HUDEP-2 (cell line): ENCODE data around the gene PPM1F.

Experiments
- DNase-seq, 76 experiments: peaks; one replicate each; lab custom pipeline; 2025; ENCODE audit not compliant: unreplicated experiment in 76 of 76; lab: John Stamatoyannopoulos, UW

The PPM1F gene

GRCh38 chr22:21952586-21953571, at the start of gene PPM1F:
TSS of gene PPM1F (minus strand) at chr22:21952848. CDS start at chr22:21946048, 6,800 bp downstream.
- DNase-seq = peak in 72 of 76 experiments; percentile 3 to 87 (median 70)

- DNase-seq = no peak
Observed at GRCh38 chr22:22001664-22002525, 49.2 kb upstream of the PPM1F start.

GRCh38 chr22:21998595-21999247, 46.1 kb upstream of the PPM1F start:
- no peak for DNase-seq

- DNase-seq = no peak
Observed at GRCh38 chr22:21996175-21996720, 43.6 kb upstream of the PPM1F start.

- no peak for DNase-seq
Observed at GRCh38 chr22:21995660-21996059, 43.0 kb upstream of the PPM1F start.

- no peak for DNase-seq
Observed at GRCh38 chr22:21994881-21995444, 42.3 kb upstream of the PPM1F start.

- DNase-seq = no peak
Observed at GRCh38 chr22:21992593-21993237, 40.1 kb upstream of the PPM1F start.

GRCh38 chr22:21991774-21992173, 39.1 kb upstream of the PPM1F start:
- DNase-seq = no peak

- DNase-seq = no peak
Observed at GRCh38 chr22:21991304-21991596, 38.6 kb upstream of the PPM1F start.

GRCh38 chr22:21990445-21991303, 38.0 kb upstream of the PPM1F start:
- DNase-seq = no peak

GRCh38 chr22:21989049-21989448, 36.4 kb upstream of the PPM1F start:
- DNase-seq = no peak

- no peak for DNase-seq
Observed at GRCh38 chr22:21985214-21985613, 32.6 kb upstream of the PPM1F start.

GRCh38 chr22:21984793-21985192, 32.1 kb upstream of the PPM1F start:
- DNase-seq = peak in 7 of 76 experiments; percentile 5 to 41 (median 15)

- peak in 72 of 76 experiments; percentile 7 to 80 (median 65) for DNase-seq
Observed at GRCh38 chr22:21982338-21982965, 29.8 kb upstream of the PPM1F start, which contains the start of gene TOP3B. TSS of gene TOP3B (minus strand) at chr22:21982787. CDS start at chr22:21975709, 7,078 bp downstream.

GRCh38 chr22:21981874-21982273, 29.2 kb upstream of the PPM1F start:
- no peak for DNase-seq

- DNase-seq = no peak
Observed at GRCh38 chr22:21980547-21980946, 27.9 kb upstream of the PPM1F start.

GRCh38 chr22:21978564-21979386, 26.1 kb upstream of the PPM1F start:
- no peak for DNase-seq
